SK-N-SH treated with all-trans-retinoic acid at 6 μM for 48 hours (cell line): ENCODE data around the gene LRRC18.

Experiments
- ATAC-seq: fragments of 200-7000 bp; cut with Tn5 transposase; 3 replicates; pipeline ENCODE4 v1.9.1; 2020; ENCODE audit warnings: mild to moderate bottlenecking, moderate library complexity
- ARNTL ChIP-seq: fragments of 450-650 bp; formaldehyde crosslinking; IDR thresholded peaks from 2 replicates; pipeline ENCODE4 v1.5.0; 2020; ENCODE audit warnings: low read depth, mild to moderate bottlenecking, moderate library complexity, borderline replicate concordance
- BACH2 ChIP-seq: fragments of 250-450 bp; sonication (Bioruptor Pico); IDR thresholded peaks from 2 replicates; pipeline ENCODE4 v1.9.0; 2021; ENCODE audit warnings: mild to moderate bottlenecking, borderline replicate concordance
- CSDC2 ChIP-seq: fragments of 250-450 bp; sonication (Bioruptor Pico); IDR thresholded peaks from 2 replicates; pipeline ENCODE4 v1.5.0; 2020; ENCODE audit warnings: mild to moderate bottlenecking, moderate library complexity
- ESRRG ChIP-seq: fragments of 250-450 bp; sonication (Bioruptor Pico); IDR thresholded peaks from 2 replicates; pipeline ENCODE4 v1.6.1; 2021; ENCODE audit warnings: mild to moderate bottlenecking
- GLIS3 ChIP-seq: fragments of 250-450 bp; sonication (Bioruptor Pico); IDR thresholded peaks from 2 replicates; pipeline ENCODE4 v1.5.0; 2020; ENCODE audit warnings: mild to moderate bottlenecking, moderate library complexity
- PPARA ChIP-seq: fragments of 250-450 bp; sonication (Bioruptor Pico); IDR thresholded peaks from 2 replicates; pipeline ENCODE4 v1.5.0; 2020; ENCODE audit warnings: mild to moderate bottlenecking, borderline replicate concordance
- RARB ChIP-seq: fragments of 250-450 bp; sonication (Bioruptor Pico); IDR thresholded peaks from 2 replicates; pipeline ENCODE4 v1.8.0; 2021; ENCODE audit warnings: mild to moderate bottlenecking, moderate library complexity
- SNAI2 ChIP-seq: fragments of 250-450 bp; sonication (Bioruptor Pico); IDR thresholded peaks from 2 replicates; pipeline ENCODE4 v1.5.0; 2020; ENCODE audit warnings: mild to moderate bottlenecking, moderate library complexity
- TCF4 ChIP-seq: fragments of 250-450 bp; sonication (Bioruptor Pico); IDR thresholded peaks from 2 replicates; pipeline ENCODE4 v1.8.0; 2021; ENCODE audit warnings: mild to moderate bottlenecking, moderate library complexity, borderline replicate concordance
- TOX ChIP-seq: fragments of 250-450 bp; sonication (Bioruptor Pico); IDR thresholded peaks from 2 replicates; pipeline ENCODE4 v1.8.0; 2021; ENCODE audit warnings: mild to moderate bottlenecking, moderate library complexity, borderline replicate concordance
- ZC3H10 ChIP-seq: fragments of 250-450 bp; sonication (Bioruptor Pico); IDR thresholded peaks from 2 replicates; pipeline ENCODE4 v1.5.1; 2021; ENCODE audit warnings: mild to moderate bottlenecking, moderate library complexity
- ZFP3 ChIP-seq: fragments of 250-450 bp; sonication (Bioruptor Pico); IDR thresholded peaks from 2 replicates; pipeline ENCODE4 v1.5.0; 2020; ENCODE audit warnings: mild to moderate bottlenecking, moderate library complexity
- ZFP30 ChIP-seq: fragments of 450-650 bp; formaldehyde crosslinking; IDR thresholded peaks from 2 replicates; pipeline ENCODE4 v1.5.0; 2022; ENCODE audit warnings: mild to moderate bottlenecking, moderate library complexity
- ZNF565 ChIP-seq: fragments of 450-650 bp; formaldehyde crosslinking; conservative IDR thresholded peaks from 2 replicates; pipeline ENCODE4 v1.5.0; 2020; ENCODE audit warnings: low read depth, mild to moderate bottlenecking, moderate library complexity
- ZNF70 ChIP-seq: fragments of 450-650 bp; formaldehyde crosslinking; IDR thresholded peaks from 2 replicates; pipeline ENCODE4 v1.5.0; 2020; ENCODE audit warnings: mild to moderate bottlenecking, moderate library complexity
- ZNF8 ChIP-seq: fragments of 450-650 bp; formaldehyde crosslinking; IDR thresholded peaks from 2 replicates; pipeline ENCODE4 v1.5.0; 2020; ENCODE audit warnings: mild to moderate bottlenecking, moderate library complexity
- TF ChIP-seq, protein P1 (sequence below): fragments of 250-450 bp; sonication (Bioruptor Pico); IDR thresholded peaks from 2 replicates; pipeline ENCODE4 v1.5.1; 2020; ENCODE audit warnings: low read depth, mild to moderate bottlenecking, moderate library complexity
- TF ChIP-seq, protein P2 (sequence below): fragments of 250-450 bp; sonication (Bioruptor Pico); IDR thresholded peaks from 2 replicates; pipeline ENCODE4 v1.5.1; 2021; ENCODE audit warnings: mild to moderate bottlenecking, moderate library complexity
- TF ChIP-seq, protein P3 (sequence below): fragments of 250-450 bp; sonication (Bioruptor Pico); IDR thresholded peaks from 2 replicates; pipeline ENCODE4 v1.5.0; 2020; ENCODE audit warnings: mild to moderate bottlenecking, moderate library complexity
- TF ChIP-seq, protein P4 (sequence below): fragments of 250-450 bp; sonication (Bioruptor Pico); IDR thresholded peaks from 2 replicates; pipeline ENCODE4 v1.8.0; 2020; ENCODE audit warnings: mild to moderate bottlenecking, moderate library complexity, borderline replicate concordance
- TF ChIP-seq, protein P5 (sequence below): fragments of 250-450 bp; sonication (Bioruptor Pico); IDR thresholded peaks from 2 replicates; pipeline ENCODE4 v1.8.0; 2021; ENCODE audit warnings: low read depth, mild to moderate bottlenecking, moderate library complexity, borderline replicate concordance

LRRC18 gene

DNA sequence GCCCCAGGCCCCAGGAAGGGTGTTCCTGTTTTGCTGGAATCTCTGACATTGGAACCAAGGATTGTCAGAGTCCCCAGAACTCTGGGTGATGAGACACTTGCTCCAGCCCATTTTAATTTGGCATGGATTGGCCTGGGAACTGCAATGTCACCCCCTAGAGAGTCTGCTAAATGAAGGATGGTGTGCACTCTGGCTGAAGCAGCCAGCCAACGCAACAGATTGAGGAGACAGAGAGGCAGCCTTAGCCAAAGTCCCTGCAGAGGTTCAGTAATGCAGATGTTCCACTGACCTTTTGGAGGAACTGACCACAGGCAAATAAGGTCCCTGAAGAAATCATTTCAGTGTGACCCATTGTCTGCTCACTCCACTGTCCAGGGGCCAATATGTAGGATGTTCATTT lies 13.4 kb downstream of the LRRC18 start:
- TF ChIP-seq BACH2 (CRISPR knock-in tag) (no peak), ZC3H10 (CRISPR knock-in tag) (no peak), GLIS3 (CRISPR knock-in tag) (no peak), ZNF565 (CRISPR knock-in tag) (no peak)
- TF ChIP-seq, protein P1, sequence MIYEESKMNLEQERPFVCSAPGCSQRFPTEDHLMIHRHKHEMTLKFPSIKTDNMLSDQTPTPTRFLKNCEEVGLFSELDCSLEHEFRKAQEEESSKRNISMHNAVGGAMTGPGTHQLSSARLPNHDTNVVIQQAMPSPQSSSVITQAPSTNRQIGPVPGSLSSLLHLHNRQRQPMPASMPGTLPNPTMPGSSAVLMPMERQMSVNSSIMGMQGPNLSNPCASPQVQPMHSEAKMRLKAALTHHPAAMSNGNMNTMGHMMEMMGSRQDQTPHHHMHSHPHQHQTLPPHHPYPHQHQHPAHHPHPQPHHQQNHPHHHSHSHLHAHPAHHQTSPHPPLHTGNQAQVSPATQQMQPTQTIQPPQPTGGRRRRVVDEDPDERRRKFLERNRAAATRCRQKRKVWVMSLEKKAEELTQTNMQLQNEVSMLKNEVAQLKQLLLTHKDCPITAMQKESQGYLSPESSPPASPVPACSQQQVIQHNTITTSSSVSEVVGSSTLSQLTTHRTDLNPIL (CRISPR knock-in tag): no peak
- TF ChIP-seq, protein P2, sequence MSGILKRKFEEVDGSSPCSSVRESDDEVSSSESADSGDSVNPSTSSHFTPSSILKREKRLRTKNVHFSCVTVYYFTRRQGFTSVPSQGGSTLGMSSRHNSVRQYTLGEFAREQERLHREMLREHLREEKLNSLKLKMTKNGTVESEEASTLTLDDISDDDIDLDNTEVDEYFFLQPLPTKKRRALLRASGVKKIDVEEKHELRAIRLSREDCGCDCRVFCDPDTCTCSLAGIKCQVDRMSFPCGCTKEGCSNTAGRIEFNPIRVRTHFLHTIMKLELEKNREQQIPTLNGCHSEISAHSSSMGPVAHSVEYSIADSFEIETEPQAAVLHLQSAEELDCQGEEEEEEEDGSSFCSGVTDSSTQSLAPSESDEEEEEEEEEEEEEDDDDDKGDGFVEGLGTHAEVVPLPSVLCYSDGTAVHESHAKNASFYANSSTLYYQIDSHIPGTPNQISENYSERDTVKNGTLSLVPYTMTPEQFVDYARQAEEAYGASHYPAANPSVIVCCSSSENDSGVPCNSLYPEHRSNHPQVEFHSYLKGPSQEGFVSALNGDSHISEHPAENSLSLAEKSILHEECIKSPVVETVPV: no peak
- ATAC-seq: no peak

DNA sequence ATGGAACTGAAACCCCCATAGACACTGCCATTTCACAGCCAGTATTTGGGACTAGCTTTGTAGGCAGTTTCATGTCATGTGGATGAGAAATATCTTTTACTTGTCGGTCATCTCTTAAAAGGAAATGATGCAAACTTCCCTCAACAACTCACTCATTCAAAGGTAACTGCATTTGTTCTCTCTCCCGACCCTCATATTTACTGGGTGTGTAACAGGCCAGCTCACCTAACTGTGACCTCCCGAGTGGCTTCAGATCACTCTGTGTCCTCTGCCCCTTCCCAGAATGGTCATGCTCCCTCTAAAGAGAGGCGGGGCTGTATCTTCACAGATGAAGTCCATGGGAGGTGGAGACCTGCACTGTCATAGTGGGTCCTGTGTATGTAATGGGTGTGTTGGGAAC lies 14.7 kb downstream of the LRRC18 start:
- ATAC-seq: no peak
- TF ChIP-seq, protein P3, sequence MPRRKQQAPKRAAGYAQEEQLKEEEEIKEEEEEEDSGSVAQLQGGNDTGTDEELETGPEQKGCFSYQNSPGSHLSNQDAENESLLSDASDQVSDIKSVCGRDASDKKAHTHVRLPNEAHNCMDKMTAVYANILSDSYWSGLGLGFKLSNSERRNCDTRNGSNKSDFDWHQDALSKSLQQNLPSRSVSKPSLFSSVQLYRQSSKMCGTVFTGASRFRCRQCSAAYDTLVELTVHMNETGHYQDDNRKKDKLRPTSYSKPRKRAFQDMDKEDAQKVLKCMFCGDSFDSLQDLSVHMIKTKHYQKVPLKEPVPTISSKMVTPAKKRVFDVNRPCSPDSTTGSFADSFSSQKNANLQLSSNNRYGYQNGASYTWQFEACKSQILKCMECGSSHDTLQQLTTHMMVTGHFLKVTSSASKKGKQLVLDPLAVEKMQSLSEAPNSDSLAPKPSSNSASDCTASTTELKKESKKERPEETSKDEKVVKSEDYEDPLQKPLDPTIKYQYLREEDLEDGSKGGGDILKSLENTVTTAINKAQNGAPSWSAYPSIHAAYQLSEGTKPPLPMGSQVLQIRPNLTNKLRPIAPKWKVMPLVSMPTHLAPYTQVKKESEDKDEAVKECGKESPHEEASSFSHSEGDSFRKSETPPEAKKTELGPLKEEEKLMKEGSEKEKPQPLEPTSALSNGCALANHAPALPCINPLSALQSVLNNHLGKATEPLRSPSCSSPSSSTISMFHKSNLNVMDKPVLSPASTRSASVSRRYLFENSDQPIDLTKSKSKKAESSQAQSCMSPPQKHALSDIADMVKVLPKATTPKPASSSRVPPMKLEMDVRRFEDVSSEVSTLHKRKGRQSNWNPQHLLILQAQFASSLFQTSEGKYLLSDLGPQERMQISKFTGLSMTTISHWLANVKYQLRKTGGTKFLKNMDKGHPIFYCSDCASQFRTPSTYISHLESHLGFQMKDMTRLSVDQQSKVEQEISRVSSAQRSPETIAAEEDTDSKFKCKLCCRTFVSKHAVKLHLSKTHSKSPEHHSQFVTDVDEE (CRISPR knock-in tag): no peak
- TF ChIP-seq GLIS3 (CRISPR knock-in tag) (no peak), ARNTL (CRISPR knock-in tag) (no peak), TOX (CRISPR knock-in tag) (no peak), PPARA (CRISPR knock-in tag) (no peak), CSDC2 (no peak), ZFP3 (CRISPR knock-in tag) (no peak), ZNF8 (CRISPR knock-in tag) (no peak), SNAI2 (CRISPR knock-in tag) (no peak), TCF4 (CRISPR knock-in tag) (no peak), RARB (CRISPR knock-in tag) (no peak), ZC3H10 (CRISPR knock-in tag) (no peak)
- TF ChIP-seq, protein P4, sequence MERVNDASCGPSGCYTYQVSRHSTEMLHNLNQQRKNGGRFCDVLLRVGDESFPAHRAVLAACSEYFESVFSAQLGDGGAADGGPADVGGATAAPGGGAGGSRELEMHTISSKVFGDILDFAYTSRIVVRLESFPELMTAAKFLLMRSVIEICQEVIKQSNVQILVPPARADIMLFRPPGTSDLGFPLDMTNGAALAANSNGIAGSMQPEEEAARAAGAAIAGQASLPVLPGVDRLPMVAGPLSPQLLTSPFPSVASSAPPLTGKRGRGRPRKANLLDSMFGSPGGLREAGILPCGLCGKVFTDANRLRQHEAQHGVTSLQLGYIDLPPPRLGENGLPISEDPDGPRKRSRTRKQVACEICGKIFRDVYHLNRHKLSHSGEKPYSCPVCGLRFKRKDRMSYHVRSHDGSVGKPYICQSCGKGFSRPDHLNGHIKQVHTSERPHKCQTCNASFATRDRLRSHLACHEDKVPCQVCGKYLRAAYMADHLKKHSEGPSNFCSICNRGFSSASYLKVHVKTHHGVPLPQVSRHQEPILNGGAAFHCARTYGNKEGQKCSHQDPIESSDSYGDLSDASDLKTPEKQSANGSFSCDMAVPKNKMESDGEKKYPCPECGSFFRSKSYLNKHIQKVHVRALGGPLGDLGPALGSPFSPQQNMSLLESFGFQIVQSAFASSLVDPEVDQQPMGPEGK (CRISPR knock-in tag): no peak
- TF ChIP-seq, protein P5, sequence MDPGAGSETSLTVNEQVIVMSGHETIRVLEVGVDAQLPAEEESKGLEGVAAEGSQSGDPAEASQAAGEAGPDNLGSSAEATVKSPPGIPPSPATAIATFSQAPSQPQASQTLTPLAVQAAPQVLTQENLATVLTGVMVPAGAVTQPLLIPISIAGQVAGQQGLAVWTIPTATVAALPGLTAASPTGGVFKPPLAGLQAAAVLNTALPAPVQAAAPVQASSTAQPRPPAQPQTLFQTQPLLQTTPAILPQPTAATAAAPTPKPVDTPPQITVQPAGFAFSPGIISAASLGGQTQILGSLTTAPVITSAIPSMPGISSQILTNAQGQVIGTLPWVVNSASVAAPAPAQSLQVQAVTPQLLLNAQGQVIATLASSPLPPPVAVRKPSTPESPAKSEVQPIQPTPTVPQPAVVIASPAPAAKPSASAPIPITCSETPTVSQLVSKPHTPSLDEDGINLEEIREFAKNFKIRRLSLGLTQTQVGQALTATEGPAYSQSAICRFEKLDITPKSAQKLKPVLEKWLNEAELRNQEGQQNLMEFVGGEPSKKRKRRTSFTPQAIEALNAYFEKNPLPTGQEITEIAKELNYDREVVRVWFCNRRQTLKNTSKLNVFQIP (CRISPR knock-in tag): no peak
- TF ChIP-seq, protein P2: no peak

DNA sequence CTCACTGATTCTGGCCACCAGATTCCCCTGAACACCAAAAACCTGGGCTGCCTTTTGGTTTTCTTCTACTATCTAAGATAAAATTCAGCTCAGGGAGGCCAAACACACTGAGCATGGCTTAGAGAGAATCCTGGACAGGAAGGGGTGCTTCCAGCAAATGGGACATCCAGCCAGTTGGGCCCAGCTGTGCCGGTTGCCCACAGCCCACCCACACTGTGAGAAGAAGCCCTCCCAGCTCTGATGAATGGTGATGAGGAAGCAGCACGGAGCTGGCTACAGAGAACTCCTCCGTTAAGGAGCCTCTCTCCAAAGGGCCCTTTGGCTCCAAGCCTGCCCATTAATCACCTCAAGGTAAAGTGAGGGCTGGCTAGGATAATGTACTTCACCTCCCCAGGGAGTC lies 15.9 kb downstream of the LRRC18 start:
- no peak for ATAC-seq
- no peak for TF ChIP-seq RARB (CRISPR knock-in tag)
- no peak for TF ChIP-seq TCF4 (CRISPR knock-in tag)
- TF ChIP-seq ZFP30 (CRISPR knock-in tag): no peak
- no peak for TF ChIP-seq TOX (CRISPR knock-in tag)
- no peak for TF ChIP-seq ARNTL (CRISPR knock-in tag)
- TF ChIP-seq GLIS3 (CRISPR knock-in tag): no peak
- no peak for TF ChIP-seq ESRRG (CRISPR knock-in tag)
- no peak for TF ChIP-seq ZNF70 (CRISPR knock-in tag)
- no peak for TF ChIP-seq PPARA (CRISPR knock-in tag)
- TF ChIP-seq, protein P5 (CRISPR knock-in tag): no peak
